ENCODE results near the gene ADPRM.

DNA sequence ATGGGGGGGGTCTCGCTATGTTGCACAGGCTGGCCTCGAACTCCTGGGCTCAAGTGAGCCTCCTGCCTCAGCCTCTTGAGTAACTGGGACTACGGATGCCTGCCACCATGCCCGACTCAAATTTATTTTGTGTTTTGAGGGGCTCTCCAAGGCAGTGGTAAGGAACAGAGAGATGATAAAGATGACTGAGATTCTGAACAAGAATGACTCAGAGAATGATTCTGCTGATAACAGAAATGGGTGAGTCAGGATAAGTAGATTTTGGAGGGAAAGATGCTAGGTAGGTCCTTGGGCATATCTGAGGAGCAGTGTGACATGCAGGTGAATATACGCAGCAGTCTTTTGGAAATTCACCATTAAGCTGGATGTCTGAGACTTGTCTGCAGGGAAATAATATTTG, 29.8 kb downstream of the ADPRM start:
- TF ChIP-seq POLR2AphosphoS5 (IDR thresholded peaks at IDR 0.05) = no peak
- no peak for TF ChIP-seq POLR2A (IDR thresholded peaks at IDR 0.05)
- TF ChIP-seq, protein P1, sequence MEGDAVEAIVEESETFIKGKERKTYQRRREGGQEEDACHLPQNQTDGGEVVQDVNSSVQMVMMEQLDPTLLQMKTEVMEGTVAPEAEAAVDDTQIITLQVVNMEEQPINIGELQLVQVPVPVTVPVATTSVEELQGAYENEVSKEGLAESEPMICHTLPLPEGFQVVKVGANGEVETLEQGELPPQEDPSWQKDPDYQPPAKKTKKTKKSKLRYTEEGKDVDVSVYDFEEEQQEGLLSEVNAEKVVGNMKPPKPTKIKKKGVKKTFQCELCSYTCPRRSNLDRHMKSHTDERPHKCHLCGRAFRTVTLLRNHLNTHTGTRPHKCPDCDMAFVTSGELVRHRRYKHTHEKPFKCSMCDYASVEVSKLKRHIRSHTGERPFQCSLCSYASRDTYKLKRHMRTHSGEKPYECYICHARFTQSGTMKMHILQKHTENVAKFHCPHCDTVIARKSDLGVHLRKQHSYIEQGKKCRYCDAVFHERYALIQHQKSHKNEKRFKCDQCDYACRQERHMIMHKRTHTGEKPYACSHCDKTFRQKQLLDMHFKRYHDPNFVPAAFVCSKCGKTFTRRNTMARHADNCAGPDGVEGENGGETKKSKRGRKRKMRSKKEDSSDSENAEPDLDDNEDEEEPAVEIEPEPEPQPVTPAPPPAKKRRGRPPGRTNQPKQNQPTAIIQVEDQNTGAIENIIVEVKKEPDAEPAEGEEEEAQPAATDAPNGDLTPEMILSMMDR (IDR thresholded peaks at IDR 0.05) = no peak
- TF ChIP-seq EP300 (IDR thresholded peaks at IDR 0.05) = no peak

Measured in sigmoid colon (tissue), 4 donors.